IMR-90 (cell line): ENCODE data around the gene SLC25A44. TPM values are rescaled to one million over a fixed set of nuclear protein-coding genes. Genes with fewer than 3 reads are reported as not detected.

Experiments used
- ATAC-seq: fragments of 200-7000 bp; cut with Tn5 transposase; 2 replicates; pipeline ENCODE4 v1.9.1; 2020; ENCODE audit warnings: low read depth, mild to moderate bottlenecking, moderate library complexity
- BruUV-seq: library from RNA; stranded (reverse); fragments of 400-500 nt; replicated peaks from 2 replicates; lab custom pipeline; 2021; lab: Mats Ljungman, UMichigan
- CTCF ChIA-PET: fragments of 300-600 bp; formaldehyde crosslinking; extraction: SDS; loops from one replicate; lab custom pipeline; 2021; ENCODE audit warnings: antibody characterized with exemption; lab: Yijun Ruan, JAX
- POLR2A ChIA-PET: fragments of 300-600 bp; sonication (Branson Sonifier 250); formaldehyde crosslinking; loops from one replicate; lab custom pipeline; 2022; ENCODE audit warnings: antibody characterized with exemption; ENCODE audit not compliant: unreplicated experiment; lab: Charles Lee
- DNase-seq: peaks from one replicate; pipeline ENCODE4 v3.0.0; 2013
- H2AFZ ChIP-seq: replicated peaks from 2 replicates; pipeline ENCODE3; 2013; ENCODE audit warnings: low read length, mild to moderate bottlenecking; ENCODE audit not compliant: poor library complexity
- H2AK5ac ChIP-seq: 2 replicates; pipeline ENCODE4 v1.6.1; 2013; ENCODE audit warnings: low read depth, low read length, inconsistent platforms
- H2AK9ac ChIP-seq: replicated peaks from 2 replicates; pipeline ENCODE3; 2013; ENCODE audit warnings: mild to moderate bottlenecking, low read depth, low read length, moderate library complexity; ENCODE audit not compliant: poor library complexity
- H2BK120ac ChIP-seq: 2 replicates; pipeline ENCODE4 v1.6.1; 2013; ENCODE audit warnings: low read depth, low read length, inconsistent platforms
- H2BK15ac ChIP-seq: 3 replicates; pipeline ENCODE4 v1.6.1; 2013; ENCODE audit warnings: low read depth, low read length, inconsistent platforms
- H2BK20ac ChIP-seq: 2 replicates; pipeline ENCODE4 v1.6.1; 2013; ENCODE audit warnings: low read depth, mild to moderate bottlenecking, inconsistent platforms, low read length, moderate library complexity
- H2BK5ac ChIP-seq: 2 replicates; pipeline ENCODE4 v1.6.1; 2013; ENCODE audit warnings: mild to moderate bottlenecking, low read depth, low read length, inconsistent platforms; ENCODE audit not compliant: poor library complexity, severe bottlenecking
- H3K14ac ChIP-seq: replicated peaks from 2 replicates; pipeline ENCODE4 v1.6.1; 2013; ENCODE audit warnings: low read depth, low read length, inconsistent platforms
- H3K18ac ChIP-seq: 2 replicates; pipeline ENCODE4 v1.6.1; 2013; ENCODE audit warnings: low read depth, low read length, control low read depth
- H3K23ac ChIP-seq: 2 replicates; pipeline ENCODE4 v1.6.1; 2013; ENCODE audit warnings: low read depth, low read length, inconsistent platforms
- H3K27ac ChIP-seq: 2 replicates; pipeline ENCODE4 v1.5.1; 2013; ENCODE audit warnings: mild to moderate bottlenecking, control low read depth, low read length; ENCODE audit not compliant: insufficient read depth
- H3K27me3 ChIP-seq: 2 replicates; pipeline ENCODE4 v1.6.1; 2013; ENCODE audit warnings: low read length; ENCODE audit not compliant: control insufficient read depth, insufficient read depth
- H3K36me3 ChIP-seq: 2 replicates; pipeline ENCODE4 v1.6.1; 2013; ENCODE audit warnings: low read length, mixed read lengths; ENCODE audit not compliant: control insufficient read depth, insufficient read depth
- H3K4ac ChIP-seq: 2 replicates; pipeline ENCODE4 v1.6.1; 2013; ENCODE audit warnings: low read depth, low read length, inconsistent platforms
- H3K4me1 ChIP-seq: 2 replicates; pipeline ENCODE4 v1.6.1; 2013; ENCODE audit warnings: low read length, mixed read lengths; ENCODE audit not compliant: control insufficient read depth, insufficient read depth
- H3K4me2 ChIP-seq: 2 replicates; pipeline ENCODE4 v1.6.1; 2013; ENCODE audit warnings: low read depth, mild to moderate bottlenecking, control low read depth, low read length, moderate library complexity
- H3K4me3 ChIP-seq: 2 replicates; pipeline ENCODE4 v1.5.1; 2013; ENCODE audit warnings: low read depth, mild to moderate bottlenecking, control low read depth, low read length, moderate library complexity; ENCODE audit not compliant: insufficient read depth
- H3K56ac ChIP-seq: 2 replicates; pipeline ENCODE4 v1.6.1; 2013; ENCODE audit warnings: low read length, inconsistent platforms; ENCODE audit not compliant: insufficient read depth; ENCODE audit errors: extremely low read depth
- H3K79me1 ChIP-seq, 2 experiments: 2 replicates each; pipeline ENCODE4 v1.6.1; 2013; ENCODE audit warnings: low read length in 2 of 2, inconsistent platforms in 1 of 2, low read depth in 1 of 2
- H3K9ac ChIP-seq: 2 replicates; pipeline ENCODE4 v1.6.1; 2013; ENCODE audit warnings: low read depth, low read length, control low read depth
- H3K9me1 ChIP-seq: 2 replicates; pipeline ENCODE4 v1.6.1; 2013; ENCODE audit warnings: low read length, inconsistent platforms; ENCODE audit not compliant: insufficient read depth
- H3K9me3 ChIP-seq: 2 replicates; pipeline ENCODE4 v1.6.1; 2013; ENCODE audit warnings: low read length; ENCODE audit not compliant: control insufficient read depth, insufficient read depth
- H4K20me1 ChIP-seq: 2 replicates; pipeline ENCODE4 v1.6.1; 2013; ENCODE audit warnings: low read length, inconsistent platforms; ENCODE audit not compliant: insufficient read depth
- H4K5ac ChIP-seq: 2 replicates; pipeline ENCODE4 v1.6.1; 2013; ENCODE audit warnings: mild to moderate bottlenecking, low read depth, low read length, control low read depth
- H4K8ac ChIP-seq, 2 experiments: 2 replicates each; pipeline ENCODE4 v1.6.1; 2013; ENCODE audit warnings: low read depth in 2 of 2, low read length in 2 of 2, control low read depth in 1 of 2, inconsistent platforms in 1 of 2
- H4K91ac ChIP-seq: 2 replicates; pipeline ENCODE4 v1.6.1; 2013; ENCODE audit warnings: low read depth, low read length, inconsistent platforms; ENCODE audit not compliant: insufficient read depth
- BHLHE40 ChIP-seq: fragments of 150-350 bp; IDR thresholded peaks from 2 replicates; pipeline ENCODE4 v1.6.1; 2016; ENCODE audit warnings: mild to moderate bottlenecking, low read depth, low read length
- CEBPB ChIP-seq: IDR thresholded peaks from 2 replicates; pipeline ENCODE4 v1.6.1; 2012; ENCODE audit warnings: low read depth, low read length, improper control_type of control experiment
- CHD1 ChIP-seq: IDR thresholded peaks from 2 replicates; pipeline ENCODE4 v1.6.1; 2012; ENCODE audit warnings: low read depth, low read length, improper control_type of control experiment
- CTCF ChIP-seq: conservative IDR thresholded peaks from 2 replicates; pipeline ENCODE4 v1.5.1; 2012; ENCODE audit warnings: mild to moderate bottlenecking, low read depth, low read length, improper control_type of control experiment
- ELK1 ChIP-seq: fragments of 150-350 bp; IDR thresholded peaks from 2 replicates; pipeline ENCODE4 v1.6.1; 2016; ENCODE audit warnings: low read depth, mild to moderate bottlenecking, low read length, moderate library complexity, borderline replicate concordance
- FOS ChIP-seq: fragments of 150-350 bp; IDR thresholded peaks from 2 replicates; pipeline ENCODE4 v1.6.1; 2016; ENCODE audit warnings: low read depth, low read length
- MAFK ChIP-seq: IDR thresholded peaks from 2 replicates; pipeline ENCODE4 v1.6.1; 2012; ENCODE audit warnings: low read depth, low read length, improper control_type of control experiment
- MAZ ChIP-seq: IDR thresholded peaks from 2 replicates; pipeline ENCODE4 v1.6.1; 2012; ENCODE audit warnings: low read depth, mild to moderate bottlenecking, low read length, improper control_type of control experiment, moderate library complexity, borderline replicate concordance
- MXI1 ChIP-seq: IDR thresholded peaks from 2 replicates; pipeline ENCODE4 v1.6.1; 2012; ENCODE audit warnings: low read depth, mild to moderate bottlenecking, low read length, moderate library complexity, borderline replicate concordance
- NFE2L2 ChIP-seq: fragments of 150-350 bp; IDR thresholded peaks from 2 replicates; pipeline ENCODE4 v1.6.1; 2016; ENCODE audit warnings: low read depth, mild to moderate bottlenecking, low read length
- POLR2A ChIP-seq: IDR thresholded peaks from 2 replicates; pipeline ENCODE4 v1.6.1; 2012; ENCODE audit warnings: mild to moderate bottlenecking, low read depth, low read length
- RAD21 ChIP-seq: IDR thresholded peaks from 2 replicates; pipeline ENCODE4 v1.6.1; 2012; ENCODE audit warnings: low read length, improper control_type of control experiment
- RCOR1 ChIP-seq: IDR thresholded peaks from 2 replicates; pipeline ENCODE4 v1.6.1; 2012; ENCODE audit warnings: mild to moderate bottlenecking, low read length, improper control_type of control experiment; ENCODE audit not compliant: insufficient replicate concordance
- RFX5 ChIP-seq: IDR thresholded peaks from 2 replicates; pipeline ENCODE4 v1.8.0; 2012; ENCODE audit warnings: low read depth, mild to moderate bottlenecking, low read length, moderate library complexity
- SMC3 ChIP-seq: fragments of 150-350 bp; IDR thresholded peaks from 2 replicates; pipeline ENCODE4 v1.6.1; 2016; ENCODE audit warnings: low read depth, mild to moderate bottlenecking, antibody characterized with exemption, low read length, moderate library complexity
- WGBS, 2 experiments: methylation state at CpG; one replicate each; pipeline versions ENCODE4 v1.1.5 to v1.1.7; 2013; ENCODE audit warnings: missing lambda C conversion rate in 2 of 2; ENCODE audit not compliant: insufficient read length in 1 of 2; ENCODE audit errors: extremely low coverage in 2 of 2; 5-methylcytosine and 5-hydroxymethylcytosine counted together
- dilution Hi-C: fragments of 300-500 bp; cut with HindIII; formaldehyde crosslinking; loops from one replicate; pipeline ENCODE4 v1.14.3; 2018; ENCODE audit warnings: low sequenced_read_pairs; ENCODE audit not compliant: unreplicated experiment
- in situ Hi-C: fragments of 300-500 bp; cut with MboI; formaldehyde crosslinking; loops from 3 replicates; pipeline ENCODE4 v1.14.3; 2019; ENCODE audit warnings: low sequenced_read_pairs, inconsistent platforms, mixed read lengths
- intact Hi-C: fragments of 100-400 bp; cut with micrococcal nuclease; formaldehyde crosslinking; loops from 2 replicates; pipeline ENCODE4 v1.10.0; 2022
- polyA plus RNA-seq, 3 experiments: library from polyadenylated mRNA; depleted of rRNA; stranded (reverse); fragments of >200 nt; gene quantifications; 2 replicates each; pipeline ENCODE4 v1.2.3, GENCODE V29; 2012; ENCODE audit warnings: low replicate concordance in 1 of 3
- total RNA-seq: library from RNA; depleted of rRNA; stranded (reverse); fragments of >200 nt; gene quantifications from 2 replicates; pipeline ENCODE4 v1.2.3, GENCODE V29; 2012
- TF ChIP-seq, protein P1 (sequence below): fragments of 150-350 bp; IDR thresholded peaks from 2 replicates; pipeline ENCODE4 v1.6.1; 2017; ENCODE audit warnings: mild to moderate bottlenecking, antibody characterized with exemption, low read length, low read depth

Gene SLC25A44
- total and polyA plus RNA-seq, 2 of the 4 experiments (the other 2 are of a cell fraction), result 12.7 to 20.2 TPM

GRCh38 chr1:156230473-156230837 lies 36.6 kb downstream of the SLC25A44 start:
- Histone ChIP-seq H4K91ac (no peak overlapping the region), H3K4me3 (no peak overlapping the region), H3K9me3 (no peaks in the 10 kb centered on the region), H3K79me1 (peaks cover 8 to 20% of the 10 kb centered on the region in 2 experiments), H3K27ac (no peak overlapping the region), H4K20me1 (peaks cover 7% of the 10 kb centered on the region; the same call in 1 of the 2 replicates), H3K4me2 (no peak overlapping the region), H4K8ac (no peak overlapping the region), H2AK9ac (no peak overlapping the region), H2AK5ac (no peak overlapping the region), H3K9me1 (peaks cover 15% of the 10 kb centered on the region), H2AFZ (no peak overlapping the region), H3K14ac (no peak overlapping the region), H2BK15ac (no peak overlapping the region), H2BK20ac (no peak overlapping the region), H3K36me3 (peaks cover 16% of the 10 kb centered on the region), H3K23ac (no peak overlapping the region), H4K5ac (no peak overlapping the region), H3K9ac (no peak overlapping the region), H3K27me3 (no peaks in the 10 kb centered on the region), H2BK5ac (no peak overlapping the region), H2BK120ac (no peak overlapping the region), H3K56ac (no peak overlapping the region), H3K4me1 (peaks cover 13% of the 10 kb centered on the region), H3K18ac (no peak overlapping the region), H3K4ac (no peak overlapping the region)
- ChIA-PET POLR2A (no interaction called here), CTCF (no interaction called here)
- no CpG with 5 or more reads among the region's 1 CpG for WGBS, 2 experiments
- ATAC-seq (no peak), DNase-seq (no peak)
- in situ Hi-C loops, result no loop called here
- intact Hi-C loops, result no loop called here
- TF ChIP-seq MXI1 (no peak), CHD1 (no peak), RAD21 (no peak), POLR2A (no peak), MAZ (no peak), NFE2L2 (no peak), RCOR1 (no peak), CTCF (no peak), MAFK (no peak), RFX5 (no peak), FOS (no peak), SMC3 (no peak), ELK1 (no peak), CEBPB (no peak), BHLHE40 (no peak)
- TF ChIP-seq, protein P1, sequence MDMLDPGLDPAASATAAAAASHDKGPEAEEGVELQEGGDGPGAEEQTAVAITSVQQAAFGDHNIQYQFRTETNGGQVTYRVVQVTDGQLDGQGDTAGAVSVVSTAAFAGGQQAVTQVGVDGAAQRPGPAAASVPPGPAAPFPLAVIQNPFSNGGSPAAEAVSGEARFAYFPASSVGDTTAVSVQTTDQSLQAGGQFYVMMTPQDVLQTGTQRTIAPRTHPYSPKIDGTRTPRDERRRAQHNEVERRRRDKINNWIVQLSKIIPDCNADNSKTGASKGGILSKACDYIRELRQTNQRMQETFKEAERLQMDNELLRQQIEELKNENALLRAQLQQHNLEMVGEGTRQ, result no peak
- no TSS peak for BruUV-seq
- dilution Hi-C loops, result no loop called here
